GM23248 (cell line): ENCODE measurements around the gene KLK4. TPM values are rescaled to one million over a fixed set of nuclear protein-coding genes. Genes with fewer than 3 reads are reported as not detected.
A peak's percentile ranks its signal among the peaks of the same experiment; 100 is the strongest.

Source experiments
- DNase-seq: peaks from one replicate; pipeline ENCODE4 v3.0.0-alpha.2; 2015
- H2AFZ ChIP-seq: fragments of 200-600 bp; sonication (generic); 2 replicates; pipeline ENCODE4 v1.6.1; 2016; ENCODE audit warnings: antibody characterized with exemption
- H3F3A ChIP-seq: fragments of 200-600 bp; sonication (generic); 2 replicates; pipeline ENCODE4 v1.6.1; 2016; ENCODE audit warnings: mild to moderate bottlenecking, antibody characterized with exemption, mixed run types; ENCODE audit not compliant: insufficient read depth
- H3K27ac ChIP-seq: fragments of 200-600 bp; sonication (generic); 2 replicates; pipeline ENCODE4 v1.5.1; 2016; ENCODE audit warnings: mild to moderate bottlenecking
- H3K27me3 ChIP-seq: fragments of 200-600 bp; sonication (generic); replicated peaks from 2 replicates; pipeline ENCODE4 v1.6.1; 2016; ENCODE audit warnings: mild to moderate bottlenecking; ENCODE audit not compliant: insufficient read depth
- H3K36me3 ChIP-seq: fragments of 200-600 bp; sonication (generic); 2 replicates; pipeline ENCODE4 v1.6.1; 2016; ENCODE audit warnings: low read depth, mild to moderate bottlenecking
- H3K4me1 ChIP-seq: fragments of 200-600 bp; sonication (generic); 2 replicates; pipeline ENCODE4 v1.6.1; 2016; ENCODE audit warnings: mild to moderate bottlenecking; ENCODE audit not compliant: insufficient read depth
- H3K4me2 ChIP-seq: fragments of 200-600 bp; sonication (generic); one replicate; pipeline ENCODE4 v1.6.1; 2016; ENCODE audit warnings: mild to moderate bottlenecking; ENCODE audit not compliant: unreplicated experiment
- H3K4me3 ChIP-seq: fragments of 200-600 bp; sonication (generic); 2 replicates; pipeline ENCODE4 v1.5.1; 2016; ENCODE audit warnings: mild to moderate bottlenecking
- H3K79me2 ChIP-seq: fragments of 200-600 bp; sonication (generic); 2 replicates; pipeline ENCODE4 v1.6.1; 2016; ENCODE audit warnings: mild to moderate bottlenecking; ENCODE audit not compliant: insufficient read depth
- H3K9ac ChIP-seq: fragments of 200-600 bp; sonication (generic); 2 replicates; pipeline ENCODE4 v1.6.1; 2016; ENCODE audit warnings: mild to moderate bottlenecking
- H3K9me2 ChIP-seq: fragments of 200-600 bp; sonication (generic); 2 replicates; pipeline ENCODE4 v1.6.1; 2016; ENCODE audit warnings: mixed run types, mild to moderate bottlenecking, moderate library complexity; ENCODE audit not compliant: insufficient read depth
- H3K9me3 ChIP-seq: fragments of 200-600 bp; sonication (generic); one replicate; pipeline ENCODE4 v1.6.1; 2017; ENCODE audit warnings: low read depth
- H4K20me1 ChIP-seq: fragments of 200-600 bp; sonication (generic); 2 replicates; pipeline ENCODE4 v1.6.0; 2016; ENCODE audit not compliant: insufficient read depth
- EZH2 ChIP-seq: fragments of 200-600 bp; sonication (generic); IDR thresholded peaks from 2 replicates; pipeline ENCODE4 v1.6.1; 2018; ENCODE audit warnings: antibody characterized with exemption, mild to moderate bottlenecking; ENCODE audit not compliant: insufficient read depth, poor library complexity, severe bottlenecking
- EZH2phosphoT487 ChIP-seq: fragments of 200-600 bp; sonication (generic); IDR thresholded peaks from 2 replicates; pipeline ENCODE4 v1.6.1; 2018; ENCODE audit warnings: antibody characterized with exemption, moderate library complexity, mild to moderate bottlenecking, low read depth; ENCODE audit not compliant: insufficient read depth
- WGBS, 2 experiments: methylation state at CpG; one replicate each; pipeline ENCODE4 v1.1.6; 2015 to 2017; ENCODE audit warnings: low lambda C conversion rate in 2 of 2, low coverage in 1 of 2; ENCODE audit errors: missing lambda C conversion rate in 2 of 2; 5-methylcytosine and 5-hydroxymethylcytosine counted together
- in situ Hi-C: fragments of 300-500 bp; cut with MboI; formaldehyde crosslinking; loops from 2 replicates; pipeline ENCODE4 v1.15.0; 2020
- polyA plus RNA-seq: library from polyadenylated mRNA; unstranded; fragments of >200 nt; fragmentation: Nextera tagmentation; extraction: Ambion mirVana; gene quantifications from 2 replicates; pipeline ENCODE4 v1.2.1, GENCODE V29; 2016
- total RNA-seq: library from RNA; depleted of rRNA; stranded (reverse); fragments of >200 nt; shearing (Covaris generic); gene quantifications from 2 replicates; pipeline ENCODE4 v1.2.3, GENCODE V29; 2014

The KLK4 gene
- total and polyA plus RNA-seq, 2 experiments from 2014 or later: not detected

- Histone ChIP-seq H3K4me1 (no peaks in the 10 kb centered on the region), H3K9me2 (no peaks in the 10 kb centered on the region), H3K9ac (no peak overlapping the region), H3K27me3 (peaks cover 11% of the 10 kb centered on the region; the same call in 1 of the 2 replicates), H3K4me3 (no peak overlapping the region), H3F3A (no peaks in the 10 kb centered on the region), H3K36me3 (no peaks in the 10 kb centered on the region), H3K27ac (no peak overlapping the region), H3K4me2 (no peak overlapping the region), H3K9me3 (no peaks in the 10 kb centered on the region), H2AFZ (peak overlapping the region; percentile 39; the same call in 1 of the 2 replicates), H3K79me2 (no peaks in the 10 kb centered on the region), H4K20me1 (no peaks in the 10 kb centered on the region)
- TF ChIP-seq EZH2: no peak
- TF ChIP-seq EZH2phosphoT487: no peak
- DNase-seq: peak; percentile 68
- in situ Hi-C loops: no loop called here
- WGBS, 2 experiments: 37 to 38% methylated on average over 8 of the region's 8 CpGs
Observed at GRCh38 chr19:50933640-50934039, 22.4 kb upstream of the KLK4 start.

DNA sequence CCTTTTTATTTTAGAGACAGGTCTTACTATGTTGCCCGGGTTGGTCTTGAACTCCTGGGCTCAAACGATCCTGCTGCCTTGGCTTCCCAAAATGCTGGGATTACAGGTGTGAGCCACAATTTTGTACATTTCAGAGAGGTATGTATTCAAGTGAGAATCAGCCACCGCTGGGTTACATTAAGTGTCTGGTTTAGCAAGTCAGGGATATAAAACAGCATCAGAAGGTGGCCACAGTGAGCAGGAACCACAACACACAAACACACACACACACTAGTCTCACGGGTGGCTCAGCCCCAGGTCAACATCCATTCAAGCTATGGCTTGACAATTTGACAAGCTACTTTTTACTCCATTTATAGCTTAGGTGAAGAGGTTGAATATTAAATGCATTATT lies 21.5 kb upstream of the KLK4 start:
- no peak overlapping the region for H3K4me2 ChIP-seq
- in situ Hi-C loops: no loop called here

GRCh38 chr19:50932018-50932689 lies 21.0 kb upstream of the KLK4 start:
- Histone ChIP-seq H3K27me3 (peaks cover 19% of the 10 kb centered on the region), H3K27ac (no peak overlapping the region), H3K4me2 (no peak overlapping the region), H2AFZ (no peak overlapping the region), H3K9me3 (no peaks in the 10 kb centered on the region), H3K79me2 (no peaks in the 10 kb centered on the region), H3F3A (no peaks in the 10 kb centered on the region), H3K4me3 (no peak overlapping the region), H3K9ac (no peak overlapping the region), H3K9me2 (no peaks in the 10 kb centered on the region), H4K20me1 (no peaks in the 10 kb centered on the region), H3K4me1 (no peaks in the 10 kb centered on the region), H3K36me3 (no peaks in the 10 kb centered on the region)
- DNase-seq: no peak
- TF ChIP-seq EZH2 (no peak), EZH2phosphoT487 (no peak)
- in situ Hi-C loops: no loop called here
- 73 to 76% methylated on average over 11 of the region's 11 CpGs for WGBS, 2 experiments

More for the DNA sequence above, 21.5 kb upstream of the KLK4 start:
- H3K4me3 ChIP-seq: no peak overlapping the region
- H4K20me1 ChIP-seq: no peaks in the 10 kb centered on the region
- H3K9me2 ChIP-seq: no peaks in the 10 kb centered on the region
- H3K27me3 ChIP-seq: peaks cover 18% of the 10 kb centered on the region
- TF ChIP-seq EZH2 (no peak), EZH2phosphoT487 (no peak)
- no peak overlapping the region for H2AFZ ChIP-seq
- no peaks in the 10 kb centered on the region for H3K36me3 ChIP-seq
- WGBS, 2 experiments: 22 to 38% methylated on average over 4 of the region's 4 CpGs
- no peaks in the 10 kb centered on the region for H3F3A ChIP-seq
- H3K9ac ChIP-seq: no peak overlapping the region
- H3K4me1 ChIP-seq: no peaks in the 10 kb centered on the region
- DNase-seq: no peak
- no peaks in the 10 kb centered on the region for H3K79me2 ChIP-seq
- H3K27ac ChIP-seq: no peak overlapping the region
- no peaks in the 10 kb centered on the region for H3K9me3 ChIP-seq

- H3K4me2 ChIP-seq: no peak overlapping the region
- peaks cover 19% of the 10 kb centered on the region for H3K27me3 ChIP-seq
- no peaks in the 10 kb centered on the region for H3K36me3 ChIP-seq
- no peaks in the 10 kb centered on the region for H3F3A ChIP-seq
- in situ Hi-C loops: no loop called here
- H3K4me3 ChIP-seq: no peak overlapping the region
- no peak overlapping the region for H3K27ac ChIP-seq
- H4K20me1 ChIP-seq: no peaks in the 10 kb centered on the region
- no peaks in the 10 kb centered on the region for H3K4me1 ChIP-seq
- TF ChIP-seq EZH2: no peak
- no peak for TF ChIP-seq EZH2phosphoT487
- no peaks in the 10 kb centered on the region for H3K79me2 ChIP-seq
- DNase-seq: no peak
- no peak overlapping the region for H2AFZ ChIP-seq
- H3K9me2 ChIP-seq: no peaks in the 10 kb centered on the region
- H3K9me3 ChIP-seq: no peaks in the 10 kb centered on the region
- no peak overlapping the region for H3K9ac ChIP-seq
Observed at GRCh38 chr19:50931023-50931422, 19.8 kb upstream of the KLK4 start.
